ENCODE measurements around the gene BPNT1.
A peak's percentile ranks its signal among the peaks of the same experiment; 100 is the strongest.
"Not testable (repeated sequence)": the region's sequence is repeated elsewhere in the genome, so short reads cannot be mapped to it uniquely, and the experiment has no call there.

BPNT1 gene

DNA sequence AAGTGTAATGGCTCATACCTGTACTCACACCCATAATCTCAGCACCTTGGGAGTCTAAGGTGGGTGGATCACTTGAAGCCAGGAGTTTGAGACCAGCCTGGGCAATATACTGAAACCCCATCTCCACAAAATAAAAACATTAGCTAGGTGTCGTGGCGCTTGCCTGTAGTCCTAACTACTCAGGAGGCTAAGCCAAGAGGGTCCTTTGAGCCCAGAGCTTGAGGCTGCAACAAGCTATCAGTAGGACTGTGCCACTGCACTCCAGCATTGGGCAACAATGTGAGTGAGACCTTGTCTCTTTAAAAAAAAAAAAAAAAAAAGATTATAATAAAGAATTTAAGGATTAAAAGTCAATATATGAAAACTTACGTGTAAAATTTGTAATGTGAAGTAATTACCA, 11.7 kb downstream of the BPNT1 start:
- DNase-seq (ENCODE audit: low read depth): no peak

DNA sequence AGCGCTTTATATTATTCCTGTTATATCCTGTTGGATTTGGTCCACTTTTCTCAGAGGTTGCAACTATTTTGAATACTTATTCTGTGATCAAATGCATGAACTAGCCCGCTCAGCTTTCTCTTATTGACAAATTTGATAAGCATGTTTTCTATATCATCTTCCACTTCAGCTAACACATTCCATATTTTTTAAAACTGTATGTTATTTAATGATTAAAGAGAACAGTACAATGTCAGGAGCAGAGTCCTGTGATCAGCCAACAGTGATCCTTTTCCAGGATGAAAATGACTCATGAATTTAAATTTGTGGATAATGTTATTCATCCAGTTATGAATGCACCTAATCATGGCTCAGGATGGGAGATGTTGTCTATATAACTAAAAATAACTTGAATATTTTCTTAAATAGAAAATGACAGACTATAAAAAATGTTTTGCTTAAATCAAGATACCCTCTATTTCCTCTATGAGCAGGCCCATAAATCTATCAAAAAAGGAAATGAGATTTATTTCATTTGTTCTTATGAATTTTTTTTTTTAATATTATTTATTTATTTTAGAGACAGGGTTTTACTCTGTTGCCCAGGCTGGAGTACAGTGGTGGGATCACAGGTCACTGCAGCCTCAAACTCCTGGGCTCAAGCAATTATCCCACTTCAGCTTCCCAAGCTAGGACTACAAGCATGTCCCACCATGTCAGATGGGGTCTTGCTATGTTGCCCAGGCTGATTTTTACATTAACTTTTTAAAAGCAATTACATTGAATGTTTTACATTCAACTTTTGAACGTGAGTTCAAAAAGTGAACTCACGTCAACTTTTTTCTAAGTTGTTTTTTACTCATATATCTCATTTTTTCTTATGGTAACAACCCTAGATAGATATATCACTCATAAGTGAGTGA, 12.5 kb downstream of the BPNT1 start:
- no peak for DNase-seq (ENCODE audit: low read depth)

DNA sequence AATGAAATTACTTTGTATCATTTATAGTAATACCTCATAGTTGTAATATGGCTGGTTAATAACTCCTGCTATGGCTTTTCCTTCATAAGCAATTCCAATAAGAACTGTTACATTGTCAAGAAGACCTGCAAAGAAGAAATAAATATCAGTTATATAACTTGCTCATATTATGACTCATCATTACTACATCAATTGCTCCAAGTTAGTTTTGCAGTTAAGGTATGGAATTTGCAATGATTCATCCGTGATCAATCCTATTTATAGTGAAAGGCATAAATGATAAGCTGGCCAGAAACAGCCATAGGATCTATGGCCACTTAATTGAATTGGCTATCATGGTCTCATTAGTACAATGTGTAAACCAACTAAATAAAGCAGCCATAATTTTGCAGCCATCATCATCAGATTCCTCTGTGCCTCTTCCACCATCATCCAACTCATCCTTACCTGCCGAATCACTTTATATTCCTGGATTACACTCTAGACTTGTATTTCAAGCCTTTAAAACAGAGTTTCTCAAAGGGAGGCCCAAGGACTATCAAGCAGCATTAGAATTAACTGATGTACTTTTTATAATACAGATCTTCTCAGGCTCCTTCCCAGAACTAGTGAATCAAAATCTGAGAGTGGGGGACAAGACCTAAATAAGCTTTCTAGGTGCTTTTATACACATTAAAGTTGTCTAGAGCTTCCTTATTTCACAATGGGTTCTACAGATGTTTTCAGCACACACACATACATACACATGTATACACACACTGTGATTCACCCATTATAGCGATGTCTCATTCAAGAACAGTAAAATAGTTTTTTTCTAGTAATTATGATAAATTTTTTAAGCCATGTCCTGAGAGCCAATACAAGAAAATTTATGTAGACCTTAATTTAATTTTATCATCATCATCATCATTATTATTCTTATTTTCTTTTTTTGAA, 22.1 kb downstream of the BPNT1 start:
- DNase-seq (ENCODE audit: low read depth): no peak

DNA sequence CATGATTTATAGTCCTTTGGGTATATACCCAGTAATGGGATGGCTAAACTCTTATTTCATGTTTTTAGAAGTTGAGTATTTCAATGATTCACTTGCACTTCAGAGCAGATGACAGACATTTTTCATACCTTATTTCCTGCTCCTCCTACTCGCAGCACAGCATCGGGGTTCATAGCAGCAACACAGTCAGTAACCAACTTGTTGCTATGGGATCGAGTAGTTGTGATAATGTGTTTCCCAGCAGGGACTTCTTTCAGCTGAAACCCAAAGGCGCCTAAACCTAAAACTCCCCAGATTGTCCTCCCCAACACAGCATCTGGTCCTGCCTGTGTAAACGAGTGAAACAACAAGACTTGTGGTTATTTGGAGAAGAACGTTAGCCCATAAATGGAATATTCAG, 27.0 kb downstream of the BPNT1 start:
- no peak for DNase-seq (ENCODE audit: low read depth)

DNA sequence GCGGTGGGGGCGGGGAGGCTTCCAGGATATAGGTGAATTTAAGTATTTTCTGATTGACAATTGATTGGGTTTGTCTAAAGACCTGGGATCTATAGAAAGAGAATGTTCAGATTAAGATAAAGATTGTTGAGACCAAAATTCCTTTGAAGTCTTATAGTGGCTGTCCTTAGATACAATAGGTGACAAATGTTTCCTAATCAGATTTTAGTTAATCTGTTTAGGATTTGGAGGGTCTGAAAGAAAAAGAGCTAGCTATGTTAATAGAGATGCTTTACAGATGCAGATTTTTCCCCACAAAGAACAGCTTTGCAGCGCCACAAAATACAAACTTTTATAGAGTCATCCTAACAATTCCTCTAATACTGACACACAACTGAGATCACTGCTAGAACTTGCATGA, 28.7 kb downstream of the BPNT1 start:
- no peak for DNase-seq (ENCODE audit: low read depth)

DNA sequence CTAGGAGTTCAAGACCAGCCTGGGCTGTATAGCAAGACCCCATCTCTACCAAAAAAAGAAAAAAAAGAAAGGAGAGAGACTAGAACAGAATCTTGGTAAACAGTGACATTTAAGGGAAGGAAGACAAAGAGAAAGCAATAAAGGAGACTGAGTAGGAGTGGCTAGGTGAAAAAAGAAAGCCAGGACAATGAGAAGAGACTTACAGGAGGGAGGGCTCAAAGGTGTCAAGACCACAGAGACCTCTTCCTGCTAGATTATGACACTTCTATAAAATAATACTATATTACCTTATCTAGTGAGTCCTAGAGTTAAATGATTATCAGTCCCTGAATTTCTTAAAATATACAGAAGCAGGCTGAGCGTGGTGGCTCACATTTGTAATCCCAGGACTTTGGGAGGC, 33.2 kb downstream of the BPNT1 start:
- DNase-seq (ENCODE audit: low read depth): no peak

DNA sequence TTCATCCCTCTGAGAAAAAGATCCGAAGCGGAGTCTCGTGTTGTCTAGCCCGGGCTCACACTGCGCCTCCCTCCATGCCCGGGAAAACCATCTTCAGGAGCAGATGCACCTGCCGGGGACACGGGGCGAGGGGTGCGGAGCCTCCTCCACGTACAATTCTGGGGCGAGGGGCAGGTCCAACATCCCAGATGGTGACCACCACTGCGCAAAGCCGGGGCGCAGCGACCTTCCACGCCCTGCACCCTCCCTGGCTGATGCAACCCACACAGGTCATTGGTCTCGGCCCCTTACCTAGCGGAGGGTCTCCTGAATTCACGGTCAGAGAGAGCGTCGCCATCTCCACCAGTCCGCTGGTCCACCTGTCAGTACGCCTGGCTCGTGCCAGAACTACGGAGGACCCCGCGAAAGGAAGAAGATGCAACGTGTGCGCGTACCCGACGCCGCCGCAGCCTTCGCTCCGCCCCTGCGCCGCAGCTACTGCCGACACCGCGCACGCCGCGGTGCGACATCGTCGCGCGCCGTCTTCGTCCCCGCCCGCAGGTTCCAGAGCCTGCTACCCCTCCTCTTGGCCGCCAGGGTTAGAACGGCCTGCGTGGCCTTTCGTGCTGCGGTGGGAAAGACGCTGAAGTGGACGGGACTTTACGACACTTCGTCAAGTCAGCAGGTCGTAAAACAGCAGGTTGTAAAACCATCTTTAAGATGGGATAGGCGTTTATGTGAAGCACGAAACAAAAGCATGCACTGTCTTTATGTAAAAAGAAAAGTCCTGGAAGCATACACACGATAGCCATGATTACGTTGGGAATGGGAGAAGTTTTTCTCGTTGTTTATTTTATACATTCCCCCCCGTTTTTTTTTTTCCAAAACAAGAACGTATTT, 43.3 kb downstream of the BPNT1 start, which contains the start of gene EPRS1:
Gene EPRS1 (minus strand): TSS at position 454 of the 879 bp plus-strand sequence. CDS start 117 bp downstream, at position 337.
- DNase-seq (ENCODE audit: low read depth): peak; percentile 99

DNA sequence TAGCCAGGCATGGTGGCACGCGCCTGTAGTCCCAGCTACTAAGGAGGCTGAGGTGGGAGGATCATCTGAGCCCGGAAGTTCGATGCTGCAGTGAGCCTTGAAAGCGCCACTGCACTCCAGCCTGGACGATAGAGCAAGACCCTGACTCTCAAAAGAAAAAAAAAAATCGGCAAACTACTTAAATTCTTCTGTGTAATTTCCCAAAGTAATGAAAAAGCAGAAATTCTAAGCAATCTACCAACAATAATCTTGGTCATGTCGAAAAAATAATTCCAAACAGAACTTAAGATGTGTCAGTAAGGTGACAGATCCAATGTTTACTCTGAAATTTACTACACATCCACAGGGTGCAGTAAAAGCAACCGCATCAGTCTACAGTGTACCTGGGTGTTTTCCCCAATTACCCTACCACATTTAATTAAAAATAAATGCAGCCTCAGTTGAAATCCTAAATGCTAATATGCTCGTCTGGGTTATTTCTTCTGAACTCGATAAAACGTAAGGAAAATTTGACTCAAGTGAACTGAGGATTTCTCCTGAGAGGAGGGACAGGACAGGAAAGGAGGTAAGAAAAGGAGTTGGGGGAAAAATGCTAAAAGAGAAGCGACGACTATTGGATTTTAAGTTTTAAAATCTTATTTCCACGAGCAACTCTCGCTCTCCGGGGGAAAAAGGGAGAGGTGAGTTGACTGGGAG, 44.1 kb downstream of the BPNT1 start:
- DNase-seq (ENCODE audit: low read depth): no peak

DNA sequence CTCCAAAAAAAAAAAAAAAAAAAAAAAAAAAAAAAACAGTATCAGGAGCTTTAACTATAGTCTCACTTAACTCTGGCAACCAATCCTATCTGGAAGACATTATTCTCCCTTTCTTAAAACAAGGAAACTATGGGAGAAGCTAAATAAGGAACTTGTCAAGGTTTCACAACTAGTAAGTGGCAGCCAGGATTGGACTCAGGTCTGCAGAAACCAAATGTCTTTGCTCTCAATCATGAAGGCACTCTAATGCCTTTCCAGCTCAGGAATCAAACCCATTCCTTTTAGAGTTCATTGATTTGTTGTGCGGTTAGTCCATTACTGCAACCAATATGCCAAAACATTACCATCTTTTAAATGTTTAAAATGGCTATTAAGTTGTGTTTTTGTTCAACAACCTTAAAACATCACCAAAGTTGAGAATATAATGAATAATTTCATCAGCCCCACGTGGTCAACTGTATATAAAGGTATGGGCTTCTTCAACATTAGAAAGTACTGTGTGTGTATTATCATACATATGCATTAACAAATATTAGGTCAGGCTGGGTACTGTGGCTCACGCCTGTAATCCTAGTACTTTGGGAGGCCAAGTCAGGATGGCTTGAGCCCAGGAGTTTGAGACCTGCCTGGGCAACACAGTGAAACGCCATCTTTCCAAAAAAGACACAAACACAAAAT, 44.8 kb downstream of the BPNT1 start:
- DNase-seq (ENCODE audit: low read depth): no peak

DNA sequence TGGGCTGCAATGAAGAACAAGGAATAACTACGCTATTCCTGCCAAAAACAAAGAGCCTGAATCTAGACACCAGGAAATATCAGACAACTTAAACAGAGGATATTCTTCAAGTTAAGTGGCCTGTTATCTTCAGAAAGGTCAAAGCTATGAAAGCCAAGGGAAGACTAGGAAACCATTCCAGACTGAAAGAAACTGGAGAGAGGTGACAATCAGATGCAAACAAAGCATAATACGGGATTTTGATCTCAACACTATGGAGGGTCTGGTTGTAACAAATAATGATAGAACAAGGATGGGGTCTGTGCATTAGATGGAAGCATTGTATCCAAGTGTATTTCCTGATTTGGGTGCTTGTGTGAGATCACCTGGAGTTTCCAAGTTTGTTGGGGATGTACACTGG, 45.9 kb downstream of the BPNT1 start:
- DNase-seq (ENCODE audit: low read depth): no peak

DNA sequence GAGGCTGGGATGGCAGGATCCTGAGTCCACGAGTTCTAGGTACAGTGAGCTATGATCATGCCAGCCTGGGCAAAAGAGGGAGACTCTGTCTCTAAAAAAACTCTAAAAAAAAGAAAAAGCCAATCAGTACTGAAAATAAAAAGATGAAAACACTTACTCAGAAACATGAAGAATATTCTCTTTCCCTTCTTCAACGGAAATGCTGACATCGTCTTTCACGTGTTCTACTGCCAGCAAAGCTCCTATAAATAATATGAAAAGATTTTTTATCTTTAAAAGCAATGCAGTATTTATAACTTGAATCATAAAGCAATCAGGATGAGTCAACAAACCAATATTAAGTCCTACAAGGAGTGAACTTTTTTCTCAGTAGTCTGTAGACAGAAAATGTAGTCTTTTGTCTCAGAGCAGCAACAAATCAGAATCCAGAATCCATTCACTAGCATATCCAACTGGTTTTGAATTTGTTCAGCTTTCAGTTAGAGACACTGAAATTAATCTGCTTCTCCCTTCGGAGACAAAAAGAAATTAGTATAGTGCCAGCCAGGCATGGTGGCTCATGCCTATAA, 49.5 kb downstream of the BPNT1 start:
- DNase-seq (ENCODE audit: low read depth): no peak

DNA sequence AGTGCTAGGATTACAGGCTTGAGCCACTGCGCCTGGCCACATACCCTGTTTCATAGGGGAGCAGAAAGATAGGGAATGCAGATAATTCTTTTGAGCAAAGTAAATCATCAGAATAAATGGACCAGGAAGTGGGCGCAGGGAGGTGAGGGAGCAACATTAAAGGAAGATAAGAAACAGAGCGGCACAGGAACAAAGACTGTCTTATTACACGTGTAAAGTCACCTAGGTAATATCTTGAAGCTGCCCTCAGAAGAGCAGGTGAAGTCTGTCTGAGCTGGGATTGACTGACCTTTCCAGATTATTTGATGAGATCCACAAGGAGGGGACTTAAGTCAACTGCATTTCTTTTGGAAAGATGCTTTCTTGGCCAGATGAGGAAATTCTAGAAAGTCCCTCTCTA, 50.9 kb downstream of the BPNT1 start:
- no peak for DNase-seq (ENCODE audit: low read depth)

DNA sequence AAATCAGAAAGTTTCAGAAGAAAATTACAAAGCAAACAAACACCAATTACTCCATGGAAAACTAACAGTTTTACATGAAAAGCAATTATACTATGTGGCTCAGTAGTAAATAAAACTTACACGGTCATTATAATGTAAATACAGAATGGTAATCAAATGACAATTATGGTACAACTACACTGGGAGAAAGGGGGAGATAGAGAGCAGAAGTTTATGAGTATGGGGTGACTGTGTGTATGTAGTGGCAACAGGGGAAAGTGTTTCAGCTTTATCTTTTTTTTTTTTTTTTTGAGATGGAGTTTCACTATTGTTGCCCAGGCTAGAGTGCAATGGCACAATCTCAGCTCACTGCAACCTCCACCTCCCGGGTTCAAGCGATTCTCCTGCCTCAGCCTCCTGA, 51.8 kb downstream of the BPNT1 start:
- not testable (repeated sequence) for DNase-seq (ENCODE audit: low read depth)

DNA sequence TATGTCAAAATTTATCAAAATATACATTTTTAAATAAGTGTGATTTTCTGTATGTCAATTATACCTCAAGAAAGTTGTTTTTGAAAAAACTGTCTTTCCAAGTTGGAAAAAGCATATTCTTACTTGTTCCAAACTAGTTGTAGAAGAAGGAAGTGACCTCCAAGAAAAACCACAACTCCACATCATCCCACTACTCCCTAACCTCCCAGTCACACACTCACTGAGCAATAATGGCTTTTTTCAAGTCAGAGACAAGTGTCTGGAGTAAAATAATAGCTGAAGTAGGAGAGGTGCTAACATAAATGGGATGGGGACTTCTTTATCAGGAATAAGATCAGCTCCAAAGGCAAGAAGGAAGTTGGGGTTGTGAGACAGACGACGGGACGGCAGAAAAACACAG, 56.7 kb downstream of the BPNT1 start:
- DNase-seq (ENCODE audit: low read depth): no peak

DNA sequence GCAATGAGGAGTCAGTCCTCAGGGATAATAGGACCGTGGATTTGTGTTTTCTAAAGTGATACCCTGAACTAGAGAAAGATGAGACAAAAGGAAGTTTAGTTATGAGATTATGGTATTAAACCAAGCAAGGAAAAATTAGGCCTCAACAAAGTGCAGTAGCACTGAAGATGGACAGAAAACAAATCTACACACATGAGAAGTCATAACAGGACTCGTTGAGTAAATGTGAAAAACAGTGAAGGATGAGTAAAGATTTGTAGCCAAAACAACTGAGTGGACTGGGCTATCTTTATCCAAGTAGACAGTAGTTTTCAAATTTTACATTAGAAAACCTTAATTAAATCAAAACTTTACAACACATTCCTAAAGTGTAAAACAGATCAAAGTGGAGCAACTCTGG, 58.3 kb downstream of the BPNT1 start:
- no peak for DNase-seq (ENCODE audit: low read depth)

DNA sequence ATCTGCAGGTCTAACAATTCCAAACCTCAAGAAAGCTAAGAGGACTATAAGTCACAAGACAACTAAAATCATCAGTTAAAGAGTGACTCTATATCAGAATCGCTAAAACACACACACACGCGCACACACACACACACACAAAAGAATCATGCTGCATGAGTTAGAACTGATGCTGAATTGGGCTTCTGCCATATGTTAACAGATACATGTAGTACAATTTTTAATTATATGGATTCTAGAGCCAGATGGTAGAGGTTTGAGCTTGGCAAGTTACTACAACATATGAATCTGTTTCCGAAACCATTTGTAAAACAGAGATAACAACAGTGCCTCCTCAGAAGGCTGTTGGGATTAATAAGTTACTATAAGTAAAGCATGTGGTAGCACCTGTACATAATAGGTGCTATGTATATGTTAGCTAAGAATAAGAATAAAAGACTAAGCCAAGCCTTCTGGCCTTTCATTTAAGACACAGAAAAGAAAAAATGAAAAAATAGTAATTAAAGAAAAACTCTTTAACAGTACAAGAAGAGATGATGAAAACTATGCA, 61.2 kb downstream of the BPNT1 start:
- no peak for DNase-seq (ENCODE audit: low read depth)

DNA sequence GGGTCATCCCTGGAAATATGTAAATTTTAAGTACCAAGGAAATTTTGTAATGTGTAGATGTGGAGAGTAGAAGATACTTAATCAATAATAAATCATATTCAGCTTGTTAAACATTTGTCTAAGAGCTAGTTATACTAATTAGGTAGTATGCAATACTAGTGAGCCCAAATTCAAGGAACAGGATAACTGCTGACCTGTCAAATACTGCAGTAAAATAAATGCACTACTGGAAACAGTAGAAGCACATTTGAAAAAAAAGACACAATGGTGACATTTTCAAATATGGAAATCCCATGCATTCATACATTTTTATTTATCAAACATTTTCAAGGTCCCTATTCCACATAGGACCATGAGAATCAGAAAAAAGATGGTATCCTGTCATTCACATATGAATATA, 70.5 kb downstream of the BPNT1 start:
- no peak for DNase-seq (ENCODE audit: low read depth)

DNA sequence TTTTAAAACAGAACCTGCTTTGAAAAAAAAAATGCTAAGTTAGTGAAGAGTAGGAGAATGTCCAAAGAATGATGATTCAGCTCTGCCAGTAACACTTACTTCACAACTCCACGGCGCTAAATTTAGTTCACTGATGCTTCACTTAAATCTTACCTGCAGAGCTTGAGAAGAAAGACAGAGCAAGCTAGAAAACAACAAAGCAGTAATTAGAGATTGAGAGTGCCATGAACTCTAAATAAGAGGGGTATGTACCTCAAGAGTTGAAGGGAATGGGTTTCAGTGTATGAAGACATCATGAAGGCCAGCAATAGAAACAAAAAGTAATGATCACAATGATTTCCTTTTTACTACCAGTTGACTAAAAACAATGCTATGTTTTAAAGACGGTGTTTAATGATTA, 76.1 kb downstream of the BPNT1 start:
- no peak for DNase-seq (ENCODE audit: low read depth)

DNA sequence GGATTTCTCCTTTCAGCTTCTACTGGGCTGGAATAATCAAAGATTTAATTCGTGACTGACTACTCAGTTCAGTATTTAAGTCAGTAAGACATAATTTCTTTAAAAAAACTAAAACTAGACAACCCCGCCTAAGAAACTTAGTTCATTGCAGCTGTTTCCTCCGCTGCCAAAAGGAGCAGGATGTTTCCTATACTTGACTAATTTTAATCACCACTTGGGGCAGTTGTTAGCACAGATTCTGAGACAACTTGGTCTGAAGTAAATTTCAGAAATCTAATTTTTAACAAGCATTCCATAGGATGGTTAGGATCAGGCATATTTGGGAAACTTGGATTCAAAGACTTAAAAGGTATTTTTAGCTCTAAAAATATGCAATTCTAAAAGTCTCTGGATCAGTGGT, 77.3 kb downstream of the BPNT1 start:
- DNase-seq (ENCODE audit: low read depth): no peak

DNA sequence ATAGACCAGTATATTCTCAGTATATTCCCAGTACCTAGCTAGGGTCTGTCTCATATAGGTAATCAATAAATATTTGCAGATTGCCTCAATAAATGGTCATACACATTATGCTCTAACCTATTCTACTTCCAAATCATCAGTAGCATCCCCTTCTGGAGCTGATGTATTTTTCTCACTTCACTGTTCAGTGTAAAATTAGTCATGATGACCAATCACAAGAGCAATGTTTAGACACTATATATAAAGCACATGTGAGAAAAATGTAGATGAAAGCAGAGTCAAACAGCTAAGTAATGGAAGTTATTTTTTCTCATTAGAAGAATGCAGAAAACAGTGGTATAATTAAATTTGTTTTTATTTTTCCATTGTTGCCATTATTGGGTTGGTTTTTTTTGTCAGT, 78.0 kb downstream of the BPNT1 start:
- DNase-seq (ENCODE audit: low read depth): no peak

Data from CMK (cell line).